ENCODE measurements around the gene CENPP. TPM values are rescaled to one million over a fixed set of nuclear protein-coding genes. Genes with fewer than 3 reads are reported as not detected.

CENPP gene
- total and polyA plus RNA-seq, 2 donors from 2014 or later = 1.2 to 4.2 TPM

- Histone ChIP-seq H3K27ac (ENCODE audit: low read depth in 2 of 2, low read length in 2 of 2) (no peak overlapping the region), H3K36me3 (ENCODE audit: control insufficient read depth in 2 of 3, insufficient read depth in 3 of 3, low read length in 3 of 3) (peaks cover 0 to 2% (median 0%) of the 10 kb centered on the region in 3 donors), H3K27me3 (ENCODE audit: control insufficient read depth, insufficient read depth, low read length) (no peaks in the 10 kb centered on the region), H3K4me1 (ENCODE audit: control insufficient read depth in 2 of 3, insufficient read depth in 2 of 3, low read depth in 1 of 3, low read length in 3 of 3) (peaks cover 0 to 2% (median 0%) of the 10 kb centered on the region in 3 donors), H3K4me3 (ENCODE audit: low read length in 3 of 3) (no peak overlapping the region), H3K9me3 (ENCODE audit: control insufficient read depth in 2 of 3, insufficient read depth in 1 of 3, low read length in 3 of 3) (no peaks in the 10 kb centered on the region), H3K9ac (ENCODE audit: low read length in 3 of 3) (no peak overlapping the region)
- DNase-seq (no peak), FAIRE-seq (no peak)
- intact Hi-C loops (cut with DNase I) = no loop called here
- TF ChIP-seq CTCF (IDR thresholded peaks at IDR 0.05; ENCODE audit: borderline replicate concordance, extremely low read depth, insufficient read depth) = no peak
These were observed 337.4 kb downstream of the CENPP start for GRCh38 chr9:92663126-92663525.

- Histone ChIP-seq H3K4me3 (ENCODE audit: low read length in 3 of 3) (no peak overlapping the region), H3K27ac (ENCODE audit: low read depth in 2 of 2, low read length in 2 of 2) (no peak overlapping the region), H3K9me3 (ENCODE audit: control insufficient read depth in 2 of 3, insufficient read depth in 1 of 3, low read length in 3 of 3) (no peaks in the 10 kb centered on the region), H3K36me3 (ENCODE audit: control insufficient read depth in 2 of 3, insufficient read depth in 3 of 3, low read length in 3 of 3) (no peaks in the 10 kb centered on the region), H3K27me3 (ENCODE audit: control insufficient read depth, insufficient read depth, low read length) (no peaks in the 10 kb centered on the region), H3K4me1 (ENCODE audit: control insufficient read depth in 2 of 3, insufficient read depth in 2 of 3, low read depth in 1 of 3, low read length in 3 of 3) (peaks cover 0 to 6% (median 5%) of the 10 kb centered on the region in 3 donors), H3K9ac (ENCODE audit: low read length in 3 of 3) (no peak overlapping the region)
- no peak for TF ChIP-seq CTCF (IDR thresholded peaks at IDR 0.05; ENCODE audit: borderline replicate concordance, extremely low read depth, insufficient read depth)
- intact Hi-C loops (cut with DNase I) = no loop called here
- DNase-seq (no peak), FAIRE-seq (no peak)
These were observed 338.2 kb downstream of the CENPP start for GRCh38 chr9:92663951-92664350.

GRCh38 chr9:92664394-92665152 lies 338.8 kb downstream of the CENPP start:
- intact Hi-C loops (cut with DNase I) = no loop called here
- no peak for DNase-seq
- Histone ChIP-seq H3K4me3 (ENCODE audit: low read length in 3 of 3) (no peak overlapping the region), H3K27ac (ENCODE audit: low read depth in 2 of 2, low read length in 2 of 2) (no peak overlapping the region), H3K27me3 (ENCODE audit: control insufficient read depth, insufficient read depth, low read length) (no peaks in the 10 kb centered on the region), H3K36me3 (ENCODE audit: control insufficient read depth in 2 of 3, insufficient read depth in 3 of 3, low read length in 3 of 3) (no peaks in the 10 kb centered on the region), H3K4me1 (ENCODE audit: control insufficient read depth in 2 of 3, insufficient read depth in 2 of 3, low read depth in 1 of 3, low read length in 3 of 3) (peaks cover 0 to 6% (median 5%) of the 10 kb centered on the region in 3 donors), H3K9ac (ENCODE audit: low read length in 3 of 3) (no peak overlapping the region), H3K9me3 (ENCODE audit: control insufficient read depth in 2 of 3, insufficient read depth in 1 of 3, low read length in 3 of 3) (no peaks in the 10 kb centered on the region)
- no peak for FAIRE-seq
- TF ChIP-seq CTCF (IDR thresholded peaks at IDR 0.05; ENCODE audit: borderline replicate concordance, extremely low read depth, insufficient read depth) = no peak

All from kidney (tissue), 14 donors.